Measurements from ENCODE around the gene SULT1C2. TPM values are rescaled to one million over a fixed set of nuclear protein-coding genes. Genes with fewer than 3 reads are reported as not detected.
A peak's percentile ranks its signal among the peaks of the same experiment; 100 is the strongest.

Gene SULT1C2
- total and polyA plus RNA-seq, 2 of the 8 experiments (the other 6 are each of a cell fraction or from before 2014, with no cell fraction given): 2.2 to 2.8 TPM

- Histone ChIP-seq H4K5ac (ENCODE audit: insufficient read length, low read depth, low read length) (no peak overlapping the region), H3K79me1 (ENCODE audit: low read depth, low read length) (no peaks in the 10 kb centered on the region), H3K9me3 (ENCODE audit: insufficient read depth in 2 of 2, low read depth in 1 of 2, low read length in 1 of 2) (no peaks in the 10 kb centered on the region), H3K27me3 (replicated peaks in 1 of 4; ENCODE audit: control insufficient read depth in 3 of 4, extremely low read depth in 1 of 4, insufficient read depth in 3 of 4, low read length in 3 of 4) (no peaks in the 10 kb centered on the region), H3K18ac (ENCODE audit: extremely low read depth, low read length) (no peak overlapping the region), H3K23ac (ENCODE audit: insufficient read length) (no peak overlapping the region), H3K4me3 (ENCODE audit: extremely low read depth in 1 of 4, insufficient read depth in 2 of 4, low read depth in 3 of 4, low read length in 4 of 4) (no peak overlapping the region), H3K4me1 (replicated peaks in 1 of 4; ENCODE audit: control insufficient read depth in 3 of 4, insufficient read depth in 4 of 4, low read length in 3 of 4) (peaks cover 0 to 2% (median 0%) of the 10 kb centered on the region in 4 experiments; a peak in 2 of 7 replicates), H2AFZ (ENCODE audit: low read length) (no peak overlapping the region), H4K20me1 (replicated peaks in 1 of 2; ENCODE audit: control insufficient read depth in 1 of 2, insufficient read depth in 2 of 2, low read length in 2 of 2) (no peaks in the 10 kb centered on the region), H2BK20ac (ENCODE audit: low read length) (no peak overlapping the region), H3K4me2 (ENCODE audit: insufficient read depth in 1 of 2, low read depth in 2 of 2, low read length in 2 of 2) (no peak overlapping the region), H2BK12ac (ENCODE audit: low read depth, low read length) (no peak overlapping the region), H3K23me2 (ENCODE audit: low read depth, low read length) (no peaks in the 10 kb centered on the region), H4K91ac (replicated peaks; ENCODE audit: insufficient read length, low read length) (no peak overlapping the region), H3K14ac (ENCODE audit: insufficient read length) (no peak overlapping the region), H2BK5ac (ENCODE audit: low read depth, low read length) (no peak overlapping the region), H3K36me3 (ENCODE audit: control insufficient read depth in 2 of 4, insufficient read depth in 4 of 4, low read length in 3 of 4) (no peaks in the 10 kb centered on the region), H4K8ac (ENCODE audit: extremely low read depth, insufficient read depth, low read length) (no peak overlapping the region), H2BK120ac (replicated peaks; ENCODE audit: low read depth, low read length) (no peak overlapping the region), H3K4ac (replicated peaks; ENCODE audit: insufficient read length, low read depth, low read length) (no peak overlapping the region), H2BK15ac (ENCODE audit: low read length) (no peak overlapping the region), H3K56ac (replicated peaks; ENCODE audit: insufficient read length, low read depth, low read length) (no peak overlapping the region), H3K79me2 (ENCODE audit: control insufficient read depth in 1 of 2, insufficient read depth in 2 of 2, low read length in 2 of 2) (no peaks in the 10 kb centered on the region), H3K9ac (replicated peaks in 1 of 4; ENCODE audit: extremely low read depth in 1 of 4, low read depth in 3 of 4, low read length in 3 of 4) (no peak overlapping the region), H2AK5ac (ENCODE audit: low read depth, low read length) (no peak overlapping the region), H3K27ac (ENCODE audit: low read depth, low read length) (no peak overlapping the region)
- ChIA-PET CTCF (ENCODE audit: partially characterized antibody) (interaction anchor here (0.6 kb wide), 1 partner anchor 14 kb away, joined by 3 read pairs; no protein-coding TSS in a partner anchor), POLR2A (ENCODE audit: partially characterized antibody) (no interaction called here)
- TF ChIP-seq TEAD4 (IDR thresholded peaks at IDR 0.05; ENCODE audit: low read depth, low read length) (peak; percentile 49; the same call in 1 of the 2 replicates), SIN3A (conservative IDR thresholded peaks at IDR 0.05 in 1 of 2, IDR thresholded peaks at IDR 0.05 in 1 of 2; ENCODE audit: low read depth in 1 of 2, low read length in 2 of 2) (no peak)
- FAIRE-seq (no peak), DNase-seq (ENCODE audit: low read depth in 1 of 2, low spot score in 2 of 2) (no peak)
- WGBS, 2 experiments (ENCODE audit: extremely low coverage in 1 of 2, insufficient coverage in 1 of 2, insufficient read length in 1 of 2, insufficient replicate concordance in 2 of 2, low coverage in 1 of 2, low lambda C conversion rate in 2 of 2, missing lambda C conversion rate in 1 of 2): 53% methylated on average over 2 of the region's 3 CpGs; no CpG with 5 or more reads in 1 of the 2 experiments
Measured at GRCh38 chr2:108347786-108348185, 59.1 kb downstream of the SULT1C2 start.

All from H1 (cell line).